ENCODE measurements around the gene CHSY1. TPM values are rescaled to one million over a fixed set of nuclear protein-coding genes. Genes with fewer than 3 reads are reported as not detected.

Gene CHSY1
- total RNA-seq, 4 donors from 2014 or later = 8.8 to 19.3 (median 11.4) TPM

DNA sequence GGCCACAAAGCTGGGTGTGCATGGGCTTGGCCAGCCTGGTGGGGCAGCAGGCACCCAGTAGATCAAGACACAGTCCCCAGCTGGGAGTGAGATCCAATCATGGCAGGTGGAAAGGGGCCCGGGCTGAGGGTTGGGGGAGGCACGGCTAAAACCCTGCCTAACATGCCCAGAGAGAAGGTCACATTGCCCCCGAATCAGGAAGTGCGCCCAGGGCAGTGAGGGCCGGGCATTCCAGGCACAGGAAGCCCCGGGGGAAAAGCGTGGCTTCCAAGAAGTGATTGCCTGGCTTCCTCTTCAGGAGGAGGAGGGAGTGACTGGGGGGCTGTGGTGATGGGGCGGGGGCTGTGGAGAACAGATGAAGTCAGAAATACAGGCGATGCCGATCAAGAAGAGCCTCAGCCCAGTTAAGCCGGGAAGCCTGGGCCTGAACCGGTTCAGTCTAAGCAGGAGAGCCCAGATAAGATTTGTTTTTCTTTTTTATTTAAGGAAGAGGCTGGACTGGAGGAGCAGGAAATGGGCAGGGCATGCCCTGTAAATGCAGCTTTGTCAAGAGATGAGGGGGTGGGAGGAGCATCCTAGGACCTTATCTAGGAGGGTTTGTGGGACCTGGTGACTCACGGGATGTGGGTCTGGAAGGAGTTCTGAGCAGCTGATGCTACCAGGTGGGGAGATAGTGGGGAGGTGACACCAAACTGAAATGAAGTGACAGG is 83.9 kb downstream of the CHSY1 start:
- intact Hi-C loops (cut with DNase I) = no loop called here
- 17 to 37% methylated on average over 6 to 7 of the region's 13 CpGs for WGBS, 2 donors
- Histone ChIP-seq H3K4me3 (peak overlapping the region in 1 of 4 donors; percentile 34), H3K27ac (peak overlapping the region; percentile 57 to 92 (median 82)), H3K4me1 (peaks cover 30 to 67% (median 33%) of the 10 kb centered on the region in 3 donors), H3K36me3 (no peaks in the 10 kb centered on the region), H3K27me3 (no peaks in the 10 kb centered on the region), H3K9me3 (peaks cover 0 to 27% (median 27%) of the 10 kb centered on the region in 3 donors)
- peak; percentile 16 for DNase-seq
- no peak for TF ChIP-seq POLR2A (IDR thresholded peaks at IDR 0.05)
- TF ChIP-seq, protein P1, sequence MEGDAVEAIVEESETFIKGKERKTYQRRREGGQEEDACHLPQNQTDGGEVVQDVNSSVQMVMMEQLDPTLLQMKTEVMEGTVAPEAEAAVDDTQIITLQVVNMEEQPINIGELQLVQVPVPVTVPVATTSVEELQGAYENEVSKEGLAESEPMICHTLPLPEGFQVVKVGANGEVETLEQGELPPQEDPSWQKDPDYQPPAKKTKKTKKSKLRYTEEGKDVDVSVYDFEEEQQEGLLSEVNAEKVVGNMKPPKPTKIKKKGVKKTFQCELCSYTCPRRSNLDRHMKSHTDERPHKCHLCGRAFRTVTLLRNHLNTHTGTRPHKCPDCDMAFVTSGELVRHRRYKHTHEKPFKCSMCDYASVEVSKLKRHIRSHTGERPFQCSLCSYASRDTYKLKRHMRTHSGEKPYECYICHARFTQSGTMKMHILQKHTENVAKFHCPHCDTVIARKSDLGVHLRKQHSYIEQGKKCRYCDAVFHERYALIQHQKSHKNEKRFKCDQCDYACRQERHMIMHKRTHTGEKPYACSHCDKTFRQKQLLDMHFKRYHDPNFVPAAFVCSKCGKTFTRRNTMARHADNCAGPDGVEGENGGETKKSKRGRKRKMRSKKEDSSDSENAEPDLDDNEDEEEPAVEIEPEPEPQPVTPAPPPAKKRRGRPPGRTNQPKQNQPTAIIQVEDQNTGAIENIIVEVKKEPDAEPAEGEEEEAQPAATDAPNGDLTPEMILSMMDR (IDR thresholded peaks at IDR 0.05) = no peak

DNA sequence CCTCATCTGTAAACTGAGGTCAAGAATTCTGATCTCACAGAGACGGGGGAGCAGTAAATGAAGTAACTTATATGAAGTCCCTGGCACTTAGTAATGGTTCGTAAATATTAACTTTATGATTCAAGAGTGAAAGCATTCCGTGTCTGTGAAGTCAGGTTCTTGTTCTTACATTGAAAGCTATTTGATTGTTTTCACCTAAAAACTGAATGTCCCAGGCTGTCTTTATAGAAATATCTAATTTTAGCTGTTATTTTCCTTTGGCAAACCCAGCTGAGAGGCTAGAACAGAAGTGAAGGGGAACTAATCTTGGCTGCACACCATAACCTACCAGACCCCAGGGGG is 84.5 kb downstream of the CHSY1 start:
- no peaks in the 10 kb centered on the region for H3K36me3 ChIP-seq
- H3K4me1 ChIP-seq = peaks cover 26 to 67% (median 33%) of the 10 kb centered on the region in 3 donors
- no peak for TF ChIP-seq POLR2A (IDR thresholded peaks at IDR 0.05)
- TF ChIP-seq, protein P1 (IDR thresholded peaks at IDR 0.05) = no peak
- H3K27me3 ChIP-seq = no peaks in the 10 kb centered on the region
- peak overlapping the region in 1 of 4 donors; percentile 34 for H3K4me3 ChIP-seq
- intact Hi-C loops (cut with DNase I) = no loop called here
- DNase-seq = no peak
- H3K9me3 ChIP-seq = peaks cover 0 to 27% (median 27%) of the 10 kb centered on the region in 3 donors
- WGBS, 2 donors = 31 to 43% methylated on average over 3 of the region's 3 CpGs
- peak overlapping the region; percentile 57 to 92 (median 82) for H3K27ac ChIP-seq

DNA sequence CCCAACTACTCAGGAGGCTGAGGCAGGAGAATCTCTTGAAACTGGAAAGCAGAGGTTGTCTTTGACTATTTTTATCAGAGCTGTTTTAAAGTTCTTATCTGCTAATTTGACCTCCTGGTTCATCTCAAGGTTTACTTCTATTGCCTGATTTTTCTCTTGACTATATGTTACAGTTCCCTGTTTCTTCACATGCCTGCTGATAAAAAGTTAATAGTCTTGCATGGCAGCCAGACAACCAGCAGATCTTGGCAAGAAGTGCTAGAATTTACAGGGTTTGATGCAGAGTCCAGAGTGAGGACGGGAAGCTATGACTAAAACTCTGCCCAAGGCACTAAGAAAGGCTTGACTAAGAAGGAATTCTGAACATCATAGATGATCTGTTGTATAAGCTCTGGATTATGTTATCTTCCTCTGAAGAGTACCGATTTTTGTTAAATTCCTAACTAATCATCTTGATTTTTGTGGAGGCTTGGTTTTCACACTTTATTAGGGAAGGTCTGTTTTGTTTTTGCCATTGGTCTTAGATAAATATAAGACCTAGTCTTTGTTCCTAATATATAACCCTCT is 85.9 kb downstream of the CHSY1 start:
- Histone ChIP-seq H3K27ac (peak overlapping the region in 3 of 4 donors; percentile 59 to 88 (median 77)), H3K4me1 (peaks cover 19 to 55% (median 33%) of the 10 kb centered on the region in 3 donors), H3K27me3 (no peaks in the 10 kb centered on the region), H3K4me3 (no peak overlapping the region), H3K9me3 (peaks cover 0 to 27% (median 27%) of the 10 kb centered on the region in 3 donors), H3K36me3 (no peaks in the 10 kb centered on the region)
- 39 to 74% methylated on average over 2 of the region's 2 CpGs for WGBS, 2 donors
- TF ChIP-seq, protein P1 (IDR thresholded peaks at IDR 0.05) = no peak
- TF ChIP-seq POLR2A (IDR thresholded peaks at IDR 0.05) = no peak
- no peak for DNase-seq
- intact Hi-C loops (cut with DNase I) = no loop called here

DNA sequence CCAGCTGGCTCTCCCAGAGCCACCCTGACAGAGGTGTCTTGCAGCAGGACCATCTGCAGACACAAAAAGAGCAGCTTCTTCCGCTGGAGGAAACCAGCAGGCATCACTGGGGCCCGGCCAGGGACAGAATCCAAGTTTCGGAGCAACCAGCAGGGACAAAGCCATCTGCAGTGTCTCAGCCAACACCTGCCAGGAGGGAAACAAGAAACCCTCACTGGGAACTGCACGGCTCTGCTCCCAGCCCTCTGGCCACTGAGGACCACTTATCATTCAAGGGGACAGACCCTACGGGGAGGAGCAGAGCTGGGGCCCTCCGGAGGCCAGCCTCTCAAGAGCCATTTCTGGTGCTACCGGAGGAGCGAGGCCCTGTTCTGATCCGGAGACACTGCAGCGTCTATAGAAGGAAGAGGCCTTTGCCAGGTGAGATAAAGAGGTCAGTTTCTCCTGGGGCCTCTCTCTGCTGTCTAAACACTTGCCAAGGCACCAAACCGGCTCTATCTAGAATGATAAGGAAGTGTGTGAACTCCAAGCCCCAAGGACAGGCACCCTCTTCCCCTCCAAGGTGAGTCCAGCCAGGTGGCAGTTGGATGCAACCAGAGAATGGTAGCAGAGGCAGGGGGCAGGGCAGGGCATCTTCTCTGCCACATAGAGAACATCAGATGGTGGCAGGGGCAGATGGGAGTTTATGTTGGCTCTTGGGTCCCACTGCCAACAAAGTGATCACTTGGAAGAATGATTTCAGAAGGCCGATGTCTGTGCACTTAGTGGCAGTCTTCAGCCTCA is 89.0 kb downstream of the CHSY1 start:
- peaks cover 0 to 27% (median 27%) of the 10 kb centered on the region in 3 donors for H3K9me3 ChIP-seq
- intact Hi-C loops (cut with DNase I) = no loop called here
- no peak for DNase-seq
- no peaks in the 10 kb centered on the region for H3K27me3 ChIP-seq
- H3K4me3 ChIP-seq = no peak overlapping the region
- H3K4me1 ChIP-seq = peaks cover 5 to 24% (median 9%) of the 10 kb centered on the region in 3 donors
- TF ChIP-seq POLR2A (IDR thresholded peaks at IDR 0.05) = no peak
- TF ChIP-seq, protein P1 (IDR thresholded peaks at IDR 0.05) = no peak
- 55 to 67% methylated on average over 3 to 5 of the region's 12 CpGs for WGBS, 2 donors
- peak overlapping the region in 2 of 4 donors; percentile 7 to 11 for H3K27ac ChIP-seq
- no peaks in the 10 kb centered on the region for H3K36me3 ChIP-seq
